ENCODE results near the gene KLF13. TPM values are rescaled to one million over a fixed set of nuclear protein-coding genes. Genes with fewer than 3 reads are reported as not detected.

Gene KLF13
- polyA plus RNA-seq, 2 of the 4 experiments (the other 2 are of a cell fraction): 53.5 TPM

- TF ChIP-seq, protein P1, sequence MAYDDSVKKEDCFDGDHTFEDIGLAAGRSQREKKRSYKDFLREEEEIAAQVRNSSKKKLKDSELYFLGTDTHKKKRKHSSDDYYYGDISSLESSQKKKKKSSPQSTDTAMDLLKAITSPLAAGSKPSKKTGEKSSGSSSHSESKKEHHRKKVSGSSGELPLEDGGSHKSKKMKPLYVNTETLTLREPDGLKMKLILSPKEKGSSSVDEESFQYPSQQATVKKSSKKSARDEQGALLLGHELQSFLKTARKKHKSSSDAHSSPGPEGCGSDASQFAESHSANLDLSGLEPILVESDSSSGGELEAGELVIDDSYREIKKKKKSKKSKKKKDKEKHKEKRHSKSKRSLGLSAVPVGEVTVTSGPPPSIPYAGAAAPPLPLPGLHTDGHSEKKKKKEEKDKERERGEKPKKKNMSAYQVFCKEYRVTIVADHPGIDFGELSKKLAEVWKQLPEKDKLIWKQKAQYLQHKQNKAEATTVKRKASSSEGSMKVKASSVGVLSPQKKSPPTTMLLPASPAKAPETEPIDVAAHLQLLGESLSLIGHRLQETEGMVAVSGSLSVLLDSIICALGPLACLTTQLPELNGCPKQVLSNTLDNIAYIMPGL (CRISPR knock-in tag; IDR thresholded peaks at IDR 0.05; ENCODE audit: borderline replicate concordance): peak; percentile 94
- TF ChIP-seq RNF2 (IDR thresholded peaks at IDR 0.05; ENCODE audit: borderline replicate concordance, low read depth) (no peak), CBX8 (IDR thresholded peaks at IDR 0.05) (no peak), MAFK (IDR thresholded peaks at IDR 0.05; ENCODE audit: partially characterized antibody) (no peak), SMC3 (IDR thresholded peaks at IDR 0.05) (no peak; the same call in 1 of the 3 replicates), ZNF302 (CRISPR knock-in tag; IDR thresholded peaks at IDR 0.05) (peak; percentile 94), ZC3H11A (IDR thresholded peaks at IDR 0.05) (no peak), CHD4 (IDR thresholded peaks at IDR 0.05; ENCODE audit: borderline replicate concordance) (no peak), MYC (IDR thresholded peaks at IDR 0.05; ENCODE audit: borderline replicate concordance, low read length) (0 out of 2 replicates have a peak, but pooled peaks have one; percentile 27), GATA3 (IDR thresholded peaks at IDR 0.05; ENCODE audit: borderline replicate concordance) (no peak), RCOR1 (IDR thresholded peaks at IDR 0.05; ENCODE audit: low read depth, low read length) (no peak), REST (IDR thresholded peaks at IDR 0.05) (no peak), ZSCAN20 (CRISPR knock-in tag; IDR thresholded peaks at IDR 0.05) (peak; percentile 97), JUN (IDR thresholded peaks at IDR 0.05) (peak in 1 of 2 experiments; percentile 77; a peak in 3 of 5 replicates), KDM1A (IDR thresholded peaks at IDR 0.05; ENCODE audit: low read depth) (no peak), SREBF2 (IDR thresholded peaks at IDR 0.05) (no peak), TP53 (CRISPR knock-in tag; IDR thresholded peaks at IDR 0.05) (peak; percentile 95), JUNB (IDR thresholded peaks at IDR 0.05) (no peak), HOXA7 (CRISPR knock-in tag; IDR thresholded peaks at IDR 0.05) (peak; percentile 96), EP300 (IDR thresholded peaks at IDR 0.05) (0 out of 5 replicates have a peak, but pooled peaks of 1 of the 2 experiments have one; percentile 46), HOXB5 (CRISPR knock-in tag; IDR thresholded peaks at IDR 0.05) (peak; percentile 98), HOXB13 (CRISPR knock-in tag; IDR thresholded peaks at IDR 0.05; ENCODE audit: low read depth) (peak; percentile 99), KDM5A (IDR thresholded peaks at IDR 0.05) (no peak), FOXS1 (CRISPR knock-in tag; IDR thresholded peaks at IDR 0.05) (peak; percentile 93), ESRRA (IDR thresholded peaks at IDR 0.05; ENCODE audit: borderline replicate concordance, low read length) (peak; percentile 63; the same call in 1 of the 2 replicates), NPAS2 (CRISPR knock-in tag; IDR thresholded peaks at IDR 0.05; ENCODE audit: borderline replicate concordance) (peak; percentile 52; the same call in 1 of the 2 replicates), RAD21 (conservative IDR thresholded peaks at IDR 0.05 in 1 of 2, IDR thresholded peaks at IDR 0.05 in 1 of 2) (peak; percentile 12 to 54; a peak in 1 of 5 replicates), RFX5 (IDR thresholded peaks at IDR 0.05) (no peak), HDAC2 (IDR thresholded peaks at IDR 0.05) (no peak), FOSL2 (IDR thresholded peaks at IDR 0.05) (no peak), FOSL2 (CRISPR knock-in tag; IDR thresholded peaks at IDR 0.05) (peak; percentile 30), POLR2A (IDR thresholded peaks at IDR 0.05; ENCODE audit: low read length) (peak; percentile 36), TFCP2L1 (CRISPR knock-in tag; IDR thresholded peaks at IDR 0.05) (no peak)
- TF ChIP-seq, protein P2, sequence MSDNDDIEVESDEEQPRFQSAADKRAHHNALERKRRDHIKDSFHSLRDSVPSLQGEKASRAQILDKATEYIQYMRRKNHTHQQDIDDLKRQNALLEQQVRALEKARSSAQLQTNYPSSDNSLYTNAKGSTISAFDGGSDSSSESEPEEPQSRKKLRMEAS (IDR thresholded peaks at IDR 0.05): peak; percentile 67; the same call in 1 of the 2 replicates
- TF ChIP-seq, protein P3, sequence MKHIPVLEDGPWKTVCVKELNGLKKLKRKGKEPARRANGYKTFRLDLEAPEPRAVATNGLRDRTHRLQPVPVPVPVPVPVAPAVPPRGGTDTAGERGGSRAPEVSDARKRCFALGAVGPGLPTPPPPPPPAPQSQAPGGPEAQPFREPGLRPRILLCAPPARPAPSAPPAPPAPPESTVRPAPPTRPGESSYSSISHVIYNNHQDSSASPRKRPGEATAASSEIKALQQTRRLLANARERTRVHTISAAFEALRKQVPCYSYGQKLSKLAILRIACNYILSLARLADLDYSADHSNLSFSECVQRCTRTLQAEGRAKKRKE (CRISPR knock-in tag; IDR thresholded peaks at IDR 0.05; ENCODE audit: low read depth): peak; percentile 97
- TF ChIP-seq, protein P4, sequence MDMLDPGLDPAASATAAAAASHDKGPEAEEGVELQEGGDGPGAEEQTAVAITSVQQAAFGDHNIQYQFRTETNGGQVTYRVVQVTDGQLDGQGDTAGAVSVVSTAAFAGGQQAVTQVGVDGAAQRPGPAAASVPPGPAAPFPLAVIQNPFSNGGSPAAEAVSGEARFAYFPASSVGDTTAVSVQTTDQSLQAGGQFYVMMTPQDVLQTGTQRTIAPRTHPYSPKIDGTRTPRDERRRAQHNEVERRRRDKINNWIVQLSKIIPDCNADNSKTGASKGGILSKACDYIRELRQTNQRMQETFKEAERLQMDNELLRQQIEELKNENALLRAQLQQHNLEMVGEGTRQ (IDR thresholded peaks at IDR 0.05): no peak
Observed at GRCh38 chr15:31396881-31397560, 70.4 kb downstream of the KLF13 start (continued).

Measured in A549 (cell line).